Activated CD4-positive, alpha-beta T cell treated with anti-CD3 and anti-CD28 coated beads, Interleukin-2, amount 50 U/mL, for 16 hours (primary cell): Measurements from ENCODE around the gene RRAS.
"Not testable (repeated sequence)": the region's sequence is repeated elsewhere in the genome, so short reads cannot be mapped to it uniquely, and the experiment has no call there.

Experiments
- DNase-seq: peaks from one replicate; pipeline ENCODE4 v3.0.0-alpha.2; 2020

Gene RRAS

GRCh38 chr19:49652551-49653465 lies 12.9 kb upstream of the RRAS start:
- DNase-seq: no peak

GRCh38 chr19:49651820-49652550 lies 12.0 kb upstream of the RRAS start:
- DNase-seq: no peak

GRCh38 chr19:49651029-49651819 lies 11.3 kb upstream of the RRAS start:
- DNase-seq: no peak

GRCh38 chr19:49646586-49646985 lies 6.6 kb upstream of the RRAS start:
- DNase-seq: no peak

- no peak for DNase-seq
Measured at GRCh38 chr19:49645995-49646394, 6.1 kb upstream of the RRAS start.

GRCh38 chr19:49645592-49645991 lies 5.6 kb upstream of the RRAS start:
- DNase-seq: no peak

GRCh38 chr19:49643466-49643865 lies 3.5 kb upstream of the RRAS start:
- DNase-seq: peak; percentile 83

- peak; percentile 14 for DNase-seq
Measured at GRCh38 chr19:49642492-49643035, 2.6 kb upstream of the RRAS start.

GRCh38 chr19:49641688-49642491 lies 1.9 kb upstream of the RRAS start, which contains the start of gene SCAF1:
SCAF1 (plus strand) TSS chr19:49642209; CDS start chr19:49645027, 2,818 bp downstream.
- peak; percentile 100 for DNase-seq

GRCh38 chr19:49639401-49640112 lies 386 bp downstream of the RRAS start:
- no peak for DNase-seq

- no peak for DNase-seq
Measured at GRCh38 chr19:49637821-49638738, 1.9 kb downstream of the RRAS start.

GRCh38 chr19:49636233-49636932 lies 3.6 kb downstream of the RRAS start:
- no peak for DNase-seq

GRCh38 chr19:49635530-49636232 lies 4.3 kb downstream of the RRAS start:
- DNase-seq: no peak

- DNase-seq: not testable (repeated sequence)
Measured at GRCh38 chr19:49633273-49633672, 6.7 kb downstream of the RRAS start.

- no peak for DNase-seq
Measured at GRCh38 chr19:49632576-49632975, 7.4 kb downstream of the RRAS start.

GRCh38 chr19:49631610-49632192 lies 8.2 kb downstream of the RRAS start:
- no peak for DNase-seq

GRCh38 chr19:49631014-49631588 lies 8.8 kb downstream of the RRAS start:
- no peak for DNase-seq

- no peak for DNase-seq
Measured at GRCh38 chr19:49629659-49630058, 10.3 kb downstream of the RRAS start.
